Stimulated activated CD8-positive, alpha-beta memory T cell treated with anti-CD3 and anti-CD28 coated beads, Interleukin-7, amount 100 ng/mL, for 4 hours (primary cell): Measurements from ENCODE around the gene ZNF469.

Source experiments
- DNase-seq, 2 donors: peaks; one replicate each; pipeline ENCODE4 v3.0.0-alpha.2; 2020; ENCODE audit warnings: low read depth in 2 of 2

ZNF469 gene

GRCh38 chr16:88346680-88347505 is 35.9 kb upstream of the ZNF469 start:
- no peak for DNase-seq

- DNase-seq, result no peak
Observed at GRCh38 chr16:88347656-88348376, 34.9 kb upstream of the ZNF469 start.

GRCh38 chr16:88348377-88349152 is 34.2 kb upstream of the ZNF469 start:
- no peak for DNase-seq

- no peak for DNase-seq
Observed at GRCh38 chr16:88349153-88349902, 33.4 kb upstream of the ZNF469 start.

- no peak for DNase-seq
Observed at GRCh38 chr16:88349903-88350900, 32.6 kb upstream of the ZNF469 start.

- DNase-seq, result no peak
Observed at GRCh38 chr16:88350922-88351321, 31.8 kb upstream of the ZNF469 start.

GRCh38 chr16:88351491-88352101 is 31.2 kb upstream of the ZNF469 start:
- DNase-seq, result no peak

GRCh38 chr16:88352261-88353200 is 30.2 kb upstream of the ZNF469 start:
- no peak for DNase-seq

GRCh38 chr16:88353232-88353631 is 29.5 kb upstream of the ZNF469 start:
- no peak for DNase-seq

- no peak for DNase-seq
Observed at GRCh38 chr16:88353691-88354090, 29.1 kb upstream of the ZNF469 start.

- no peak for DNase-seq
Observed at GRCh38 chr16:88354229-88355092, 28.3 kb upstream of the ZNF469 start.

- DNase-seq, result no peak
Observed at GRCh38 chr16:88355093-88355388, 27.7 kb upstream of the ZNF469 start.

GRCh38 chr16:88355389-88356123 is 27.2 kb upstream of the ZNF469 start:
- DNase-seq, result no peak

- no peak for DNase-seq
Observed at GRCh38 chr16:88356124-88356726, 26.5 kb upstream of the ZNF469 start.

- no peak for DNase-seq
Observed at GRCh38 chr16:88356727-88357199, 26.0 kb upstream of the ZNF469 start.

- DNase-seq, result no peak
Observed at GRCh38 chr16:88357317-88358022, 25.3 kb upstream of the ZNF469 start.
